HG03378 (cell line): Measurements from ENCODE around the gene RGMB.

Experiments used
- ATAC-seq: cut with Tn5 transposase; IDR thresholded peaks from one replicate; pipeline ENCODE4 v1.9.1; 2021; ENCODE audit warnings: mild to moderate bottlenecking, moderate library complexity; ENCODE audit not compliant: unreplicated experiment

The RGMB gene

GRCh38 chr5:98825582-98826375, 52.3 kb downstream of the RGMB start:
- ATAC-seq = no peak

GRCh38 chr5:98827161-98827560, 53.7 kb downstream of the RGMB start:
- ATAC-seq = no peak

DNA sequence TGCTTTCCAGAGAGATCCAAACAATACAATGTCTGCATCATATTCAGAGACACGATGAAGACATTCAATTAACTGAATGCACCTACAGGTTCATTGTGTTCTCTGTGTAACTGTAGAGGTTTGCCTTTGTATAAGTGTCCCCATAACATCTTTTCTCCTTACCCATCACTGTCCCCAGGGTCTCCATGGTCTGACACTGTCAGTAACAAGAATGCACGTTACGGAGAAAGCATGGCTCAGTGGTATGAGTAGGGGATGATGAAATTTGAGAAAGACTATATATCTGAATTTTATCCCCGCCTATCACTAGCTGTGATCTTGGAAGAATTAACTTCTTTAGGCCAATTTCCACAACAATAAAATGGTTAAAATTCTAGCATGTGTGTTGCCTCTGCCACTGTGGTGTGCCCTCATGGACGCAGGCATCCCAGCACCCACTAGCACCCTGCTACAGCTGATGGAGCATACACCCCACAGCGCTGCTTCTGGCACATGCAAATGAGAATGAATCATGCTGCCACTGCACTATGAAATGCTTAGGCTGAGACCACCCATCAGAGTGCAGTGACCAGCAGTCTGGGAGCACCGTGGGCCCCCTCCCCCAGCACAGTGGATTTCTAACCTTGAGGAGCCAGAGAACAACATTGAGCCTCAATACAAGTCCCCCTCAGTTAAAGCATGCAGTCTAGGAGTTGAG, 54.3 kb downstream of the RGMB start:
- ATAC-seq = no peak

DNA sequence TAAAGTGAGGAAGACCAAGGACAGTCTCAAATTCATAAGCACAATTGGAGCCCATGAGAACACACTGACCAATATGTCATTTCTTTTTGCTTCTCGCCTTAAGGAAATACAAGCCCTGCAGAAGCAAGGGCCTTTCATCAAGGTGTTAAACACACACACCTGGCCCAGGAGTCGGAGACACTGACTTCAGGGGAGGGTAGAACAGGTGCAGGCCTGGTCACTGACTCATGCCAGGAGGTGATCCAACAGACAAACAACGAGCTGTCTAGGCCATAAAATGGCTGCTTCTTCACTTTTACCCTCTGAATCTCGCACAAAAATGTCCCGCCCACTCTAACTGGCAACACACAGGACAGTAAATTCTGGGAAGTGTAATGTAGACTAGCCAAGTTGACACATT, 62.7 kb downstream of the RGMB start:
- no peak for ATAC-seq

DNA sequence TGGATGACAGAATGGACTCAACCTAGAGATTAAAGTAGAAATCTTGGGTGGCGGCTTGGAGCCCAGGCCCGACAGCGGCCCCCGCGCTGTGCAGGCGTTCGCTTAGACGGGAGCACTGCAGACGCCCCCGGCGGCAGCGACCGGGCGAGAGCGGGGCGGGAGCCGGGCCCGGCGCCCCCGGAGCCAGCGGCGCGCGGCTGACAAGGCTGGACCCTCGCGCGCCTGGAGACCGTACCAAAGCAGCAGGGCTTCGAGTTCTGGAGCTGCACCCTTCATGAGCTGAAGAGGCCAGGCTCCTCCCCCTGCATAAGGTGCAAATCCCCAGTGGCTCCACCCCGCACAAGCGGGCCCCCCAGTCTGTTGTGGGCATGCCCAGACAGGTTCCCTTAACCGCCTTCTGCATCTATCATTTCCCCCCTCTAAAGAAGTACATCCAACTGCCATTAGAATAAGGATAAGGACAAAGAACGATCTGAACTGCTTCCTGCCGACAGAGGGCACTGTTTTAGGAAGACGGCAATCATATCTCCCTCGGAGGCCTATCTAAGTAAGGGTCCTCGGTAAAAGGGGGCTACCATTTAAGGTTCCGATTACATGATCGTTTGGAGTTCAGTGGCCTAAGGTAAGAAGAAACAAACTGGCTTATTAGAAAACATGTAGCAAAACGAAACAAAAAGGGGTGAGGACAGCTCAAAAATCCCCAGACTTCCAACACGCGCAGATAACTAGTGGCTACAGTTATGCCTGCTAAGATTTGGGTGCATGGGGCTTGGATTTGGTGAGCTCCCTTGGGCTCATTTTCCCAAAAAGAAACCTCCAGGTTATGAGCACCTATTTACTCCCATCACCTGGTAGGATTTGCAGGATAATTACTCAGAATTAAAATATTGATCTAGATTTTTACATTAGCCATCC, 66.3 kb downstream of the RGMB start:
- ATAC-seq = no peak

DNA sequence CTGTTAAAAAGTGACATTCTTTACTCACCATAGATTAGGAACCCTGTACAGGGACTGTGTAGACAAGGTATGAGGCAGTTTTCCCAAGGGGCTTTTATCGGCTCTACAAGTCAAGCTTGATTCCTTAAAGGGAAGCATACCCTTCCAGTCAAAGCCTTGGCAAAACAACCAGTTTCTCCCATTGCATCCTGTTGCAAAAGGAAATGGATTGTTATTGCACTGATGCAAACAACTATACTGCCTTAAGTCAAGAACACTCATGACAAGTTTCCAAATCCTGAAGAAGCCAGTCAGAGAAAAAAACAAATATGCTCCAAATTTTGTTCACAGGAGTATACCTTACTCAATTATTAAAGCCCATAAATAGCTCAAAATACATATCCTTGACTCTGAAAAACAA, 67.5 kb downstream of the RGMB start:
- no peak for ATAC-seq

DNA sequence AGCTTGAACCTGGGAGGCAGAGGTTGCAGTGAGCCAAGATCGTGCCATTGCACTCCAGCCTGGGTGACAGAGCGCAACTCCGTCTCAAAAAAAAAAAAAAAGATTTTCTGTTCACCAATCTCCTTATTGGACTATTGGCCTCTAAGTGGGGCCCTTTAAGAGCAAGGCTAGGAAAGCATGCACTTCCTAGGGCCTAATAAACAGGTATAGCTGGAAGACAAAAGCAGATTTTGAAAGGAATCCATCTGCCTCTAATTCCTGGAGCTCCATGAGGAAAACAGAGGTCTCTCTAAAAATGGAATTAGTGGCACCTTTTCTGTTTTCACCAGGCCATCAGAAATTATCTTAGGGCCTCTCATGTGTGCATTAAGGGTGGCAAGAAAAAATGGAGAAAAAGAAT, 70.0 kb downstream of the RGMB start:
- no peak for ATAC-seq

GRCh38 chr5:98844865-98845264, 71.4 kb downstream of the RGMB start:
- ATAC-seq = no peak

DNA sequence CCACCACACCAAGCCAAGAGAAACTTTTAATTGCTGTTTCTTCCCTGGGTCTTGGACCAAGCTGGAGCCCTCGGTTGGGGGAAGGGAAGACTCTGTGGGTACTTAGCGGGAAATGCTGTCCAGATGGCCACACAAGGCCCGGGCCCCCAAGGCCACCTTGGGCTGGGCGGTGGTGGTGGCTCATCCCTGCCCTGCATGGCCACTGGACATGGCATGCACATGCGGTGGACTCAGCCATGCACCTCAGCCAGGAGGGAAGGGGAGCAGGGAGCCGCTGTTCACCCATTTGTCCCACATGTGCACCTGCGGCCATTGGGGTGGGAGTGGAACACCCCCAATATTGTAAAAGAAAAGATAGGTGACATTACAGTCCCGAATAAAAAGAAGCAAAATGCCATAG, 72.4 kb downstream of the RGMB start:
- ATAC-seq = no peak
